Body of pancreas (tissue), 4 donors: Measurements from ENCODE around the gene SLC9A3.

Source experiments
- POLR2A ChIP-seq, 3 donors: fragments of 450-650 bp; IDR thresholded peaks; one replicate each; pipeline ENCODE4 v1.6.1; 2016; ENCODE audit warnings: antibody characterized with exemption in 3 of 3, mild to moderate bottlenecking in 2 of 3
- TF ChIP-seq, protein P1 (sequence below), 7 experiments: fragments of 450-650 bp in 4 of 7; fragments of 200-600 bp in 3 of 7; sonication (generic) in 3 of 7; IDR thresholded peaks; one replicate each; pipeline ENCODE4 v1.5.1; 2016 to 2019; ENCODE audit warnings: antibody characterized with exemption in 7 of 7

- TF ChIP-seq, protein P1, sequence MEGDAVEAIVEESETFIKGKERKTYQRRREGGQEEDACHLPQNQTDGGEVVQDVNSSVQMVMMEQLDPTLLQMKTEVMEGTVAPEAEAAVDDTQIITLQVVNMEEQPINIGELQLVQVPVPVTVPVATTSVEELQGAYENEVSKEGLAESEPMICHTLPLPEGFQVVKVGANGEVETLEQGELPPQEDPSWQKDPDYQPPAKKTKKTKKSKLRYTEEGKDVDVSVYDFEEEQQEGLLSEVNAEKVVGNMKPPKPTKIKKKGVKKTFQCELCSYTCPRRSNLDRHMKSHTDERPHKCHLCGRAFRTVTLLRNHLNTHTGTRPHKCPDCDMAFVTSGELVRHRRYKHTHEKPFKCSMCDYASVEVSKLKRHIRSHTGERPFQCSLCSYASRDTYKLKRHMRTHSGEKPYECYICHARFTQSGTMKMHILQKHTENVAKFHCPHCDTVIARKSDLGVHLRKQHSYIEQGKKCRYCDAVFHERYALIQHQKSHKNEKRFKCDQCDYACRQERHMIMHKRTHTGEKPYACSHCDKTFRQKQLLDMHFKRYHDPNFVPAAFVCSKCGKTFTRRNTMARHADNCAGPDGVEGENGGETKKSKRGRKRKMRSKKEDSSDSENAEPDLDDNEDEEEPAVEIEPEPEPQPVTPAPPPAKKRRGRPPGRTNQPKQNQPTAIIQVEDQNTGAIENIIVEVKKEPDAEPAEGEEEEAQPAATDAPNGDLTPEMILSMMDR (IDR thresholded peaks at IDR 0.05) = no peak
- TF ChIP-seq POLR2A (IDR thresholded peaks at IDR 0.05) = no peak
Observed at GRCh38 chr5:432928-433791, 91.1 kb downstream of the SLC9A3 start.
